Amniotic epithelial cell (primary cell): ENCODE data around the gene PDE8A.
"Not testable (repeated sequence)": the region's sequence is repeated elsewhere in the genome, so short reads cannot be mapped to it uniquely, and the experiment has no call there.

ENCODE experiments used
- DNase-seq: peaks from one replicate; pipeline ENCODE4 v3.0.0-alpha.2; 2010; ENCODE audit warnings: low read depth

PDE8A gene

DNA sequence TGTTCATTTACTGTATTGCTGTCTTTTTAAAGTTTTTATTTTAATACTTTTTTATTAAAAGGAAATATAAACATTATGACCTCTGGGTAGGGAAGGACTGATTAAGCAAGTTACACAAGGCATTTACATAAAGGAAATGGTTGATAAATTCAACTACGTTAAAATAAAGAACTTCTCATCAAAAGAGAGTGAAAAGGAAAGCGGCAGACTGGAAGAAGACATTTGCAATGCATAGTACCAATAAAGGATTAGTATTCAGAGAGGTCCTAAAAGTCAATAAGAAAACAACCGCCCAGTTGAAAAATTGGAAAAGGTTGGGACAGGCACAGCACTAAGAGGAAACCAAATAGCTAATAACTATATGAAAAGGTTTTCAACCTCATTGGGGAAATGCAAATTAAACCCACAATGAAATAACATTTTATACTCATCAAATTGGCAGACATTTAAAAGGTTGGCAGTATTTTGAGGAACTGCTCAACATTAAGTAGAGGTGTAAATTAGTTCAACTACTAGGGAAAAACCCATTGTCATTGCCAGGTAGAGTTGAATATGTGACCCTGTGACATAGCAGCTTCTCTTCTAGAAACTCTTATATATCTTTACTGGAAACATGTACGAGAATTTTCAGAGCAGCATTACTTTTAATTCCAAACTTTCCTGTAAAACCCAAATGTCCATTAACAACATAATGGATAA lies 9.5 kb downstream of the PDE8A start:
- DNase-seq = no peak

DNA sequence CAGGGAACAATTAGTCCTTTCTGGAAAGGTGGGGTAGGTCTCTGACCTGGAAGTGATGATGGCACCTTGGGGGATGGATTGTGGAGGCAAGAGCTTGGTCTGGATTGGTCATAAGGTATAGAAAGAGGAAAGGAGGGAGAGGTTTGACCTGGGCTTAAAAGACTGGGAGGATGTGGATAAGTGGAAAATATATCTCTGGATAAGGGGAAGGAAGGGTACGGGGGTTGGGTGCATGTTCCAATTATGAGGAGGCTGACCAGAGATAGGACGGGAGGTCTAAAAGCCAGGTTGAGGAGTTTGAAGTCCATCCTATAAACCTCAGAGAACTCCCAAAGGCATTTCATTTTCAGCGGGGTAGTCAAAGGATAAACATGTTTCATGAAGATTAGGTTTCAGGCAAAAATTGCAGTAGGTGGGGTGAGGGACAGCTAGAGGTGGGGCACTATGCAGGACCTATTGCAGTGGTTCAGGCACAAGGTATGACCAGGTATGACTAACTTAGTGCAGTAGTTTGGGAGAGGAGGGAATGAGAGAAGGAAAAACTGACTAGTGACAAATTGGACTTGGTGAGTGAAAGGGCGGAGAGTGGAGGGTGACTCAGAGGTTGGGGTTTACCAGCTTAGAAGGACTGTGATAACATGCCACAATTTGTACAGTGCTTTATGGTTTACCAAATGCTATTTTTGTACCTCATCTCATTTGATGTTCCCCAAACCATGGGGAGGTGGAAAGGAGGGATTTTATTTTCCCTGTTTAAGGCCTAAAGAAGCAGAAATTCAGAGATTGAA lies 10.7 kb downstream of the PDE8A start:
- peak; percentile 89 for DNase-seq

DNA sequence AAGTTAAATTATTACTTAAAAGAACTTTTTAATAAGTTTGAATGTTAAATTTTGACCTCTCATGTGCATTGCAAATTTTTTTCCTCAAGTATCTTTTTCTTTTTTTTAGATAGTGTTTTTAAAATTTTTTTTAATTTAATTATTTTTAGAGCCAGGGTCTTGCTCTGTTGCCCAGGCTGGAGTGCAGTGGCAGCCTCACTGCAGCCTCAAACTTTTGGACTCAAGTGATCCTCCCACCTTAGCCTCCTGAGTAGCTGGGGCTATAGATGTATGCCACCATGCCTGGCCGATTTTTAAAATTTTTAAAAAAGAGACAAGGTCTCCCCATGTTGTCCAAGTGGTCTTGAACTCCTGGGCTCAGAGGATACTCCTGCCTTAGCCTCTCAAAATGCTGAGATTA lies 14.4 kb downstream of the PDE8A start:
- DNase-seq = no peak

DNA sequence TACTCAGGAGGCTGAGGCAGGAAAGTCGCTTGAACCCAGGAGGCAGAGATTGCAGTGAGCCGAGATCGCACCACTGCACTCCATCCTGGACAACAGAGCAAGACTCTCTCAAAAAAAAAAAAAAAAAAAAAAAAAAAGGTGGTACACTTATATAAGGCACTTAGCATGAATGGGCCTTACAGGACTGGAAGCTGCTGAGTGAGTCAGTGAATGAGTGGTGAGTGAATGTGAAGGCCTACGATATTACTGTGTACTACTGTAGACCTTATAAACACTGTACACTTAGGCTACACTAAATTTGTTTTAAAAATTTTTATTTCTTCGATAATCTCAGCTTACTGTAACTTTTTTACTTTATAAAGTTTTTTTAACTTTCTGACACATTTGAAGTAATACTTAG lies 15.1 kb downstream of the PDE8A start:
- DNase-seq = not testable (repeated sequence)

DNA sequence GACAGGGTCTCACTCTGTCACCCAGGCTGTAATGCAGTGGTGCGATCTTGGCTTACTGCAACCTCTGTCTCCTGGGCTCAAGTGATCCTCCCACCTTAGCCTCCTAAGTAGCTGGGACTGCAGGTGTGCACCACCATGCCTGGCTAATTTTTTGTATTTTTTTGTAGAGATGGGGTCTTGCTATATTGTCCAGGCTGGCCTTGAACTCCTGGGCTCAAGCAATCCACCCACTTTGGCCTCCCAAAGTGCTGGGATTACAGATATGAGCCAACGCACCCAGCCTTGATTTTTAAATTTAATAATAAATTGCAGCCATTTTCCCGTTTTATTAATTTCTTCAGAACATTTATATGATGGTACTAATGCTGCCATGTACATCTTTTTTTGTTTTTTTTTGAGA lies 15.6 kb downstream of the PDE8A start:
- not testable (repeated sequence) for DNase-seq

DNA sequence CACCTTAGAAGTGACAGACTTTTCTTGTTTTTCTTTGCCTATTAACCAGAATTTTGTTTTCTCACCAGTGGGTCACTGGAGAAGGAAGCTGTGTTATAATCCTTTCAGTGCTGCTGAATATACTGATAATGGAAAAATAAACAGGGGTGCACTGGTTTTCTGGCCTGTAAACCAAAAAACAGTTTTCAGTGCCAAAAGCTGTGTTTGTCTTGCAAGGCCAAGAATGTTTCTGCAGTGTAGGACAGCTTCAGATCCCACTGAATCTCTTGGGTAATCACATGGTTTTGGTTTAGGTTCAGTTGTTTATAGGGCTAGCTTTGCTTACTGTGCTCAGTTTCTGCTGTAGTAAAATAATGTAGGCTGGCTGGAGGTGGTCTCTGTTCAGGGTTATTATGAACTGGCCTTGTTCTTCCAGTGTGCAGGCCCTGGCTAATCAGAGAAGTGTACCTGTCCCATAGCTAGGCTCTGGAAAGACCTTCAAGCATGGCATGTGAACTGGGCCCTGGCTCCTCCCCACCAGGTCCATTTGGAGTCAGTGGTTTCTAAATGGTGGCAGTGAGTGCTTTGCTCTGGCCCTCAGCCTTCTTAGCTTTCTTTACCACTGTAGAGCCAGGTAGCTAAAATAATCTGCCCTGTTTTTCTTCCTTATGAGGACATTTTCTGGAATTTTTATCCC lies 18.7 kb downstream of the PDE8A start:
- peak; percentile 40 for DNase-seq

DNA sequence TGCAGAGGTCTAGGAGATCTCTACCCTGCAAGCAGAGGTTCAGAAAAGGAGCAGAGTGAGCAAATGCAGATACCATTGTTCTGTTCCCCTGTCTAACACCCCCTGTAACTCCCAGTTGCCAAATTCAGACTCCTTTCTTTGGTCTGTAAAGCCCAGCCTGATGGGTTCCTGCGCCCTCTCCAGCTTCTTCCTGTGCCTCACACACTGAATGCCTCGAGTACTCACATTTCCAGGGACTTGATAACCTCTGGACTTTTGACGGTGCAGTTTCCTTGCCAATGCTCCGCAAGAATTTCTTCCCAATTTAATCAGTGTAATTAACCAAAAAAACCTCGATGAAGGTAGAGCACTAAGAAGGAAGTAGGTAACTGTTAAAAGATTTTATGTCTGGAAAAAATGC lies 19.3 kb downstream of the PDE8A start:
- DNase-seq = no peak

DNA sequence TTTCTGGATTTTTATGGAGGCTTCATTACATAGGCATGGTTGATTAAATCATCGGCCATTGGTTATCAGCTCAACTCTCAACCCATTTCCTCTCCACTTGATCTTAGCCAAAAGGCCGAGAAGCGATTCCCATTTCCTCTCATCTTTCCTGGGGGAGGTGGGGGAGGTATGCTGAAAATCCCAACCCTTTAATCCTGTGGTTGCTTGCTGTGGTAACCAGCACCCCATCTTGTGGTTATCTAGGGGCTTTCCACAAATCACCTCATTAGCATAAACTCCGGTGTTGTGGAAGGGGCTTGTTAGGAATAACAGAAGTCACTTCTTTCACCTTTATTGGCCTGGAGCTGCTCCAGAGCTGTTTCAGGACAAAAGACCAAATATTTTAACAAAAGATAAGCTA lies 20.9 kb downstream of the PDE8A start:
- peak; percentile 71 for DNase-seq

DNA sequence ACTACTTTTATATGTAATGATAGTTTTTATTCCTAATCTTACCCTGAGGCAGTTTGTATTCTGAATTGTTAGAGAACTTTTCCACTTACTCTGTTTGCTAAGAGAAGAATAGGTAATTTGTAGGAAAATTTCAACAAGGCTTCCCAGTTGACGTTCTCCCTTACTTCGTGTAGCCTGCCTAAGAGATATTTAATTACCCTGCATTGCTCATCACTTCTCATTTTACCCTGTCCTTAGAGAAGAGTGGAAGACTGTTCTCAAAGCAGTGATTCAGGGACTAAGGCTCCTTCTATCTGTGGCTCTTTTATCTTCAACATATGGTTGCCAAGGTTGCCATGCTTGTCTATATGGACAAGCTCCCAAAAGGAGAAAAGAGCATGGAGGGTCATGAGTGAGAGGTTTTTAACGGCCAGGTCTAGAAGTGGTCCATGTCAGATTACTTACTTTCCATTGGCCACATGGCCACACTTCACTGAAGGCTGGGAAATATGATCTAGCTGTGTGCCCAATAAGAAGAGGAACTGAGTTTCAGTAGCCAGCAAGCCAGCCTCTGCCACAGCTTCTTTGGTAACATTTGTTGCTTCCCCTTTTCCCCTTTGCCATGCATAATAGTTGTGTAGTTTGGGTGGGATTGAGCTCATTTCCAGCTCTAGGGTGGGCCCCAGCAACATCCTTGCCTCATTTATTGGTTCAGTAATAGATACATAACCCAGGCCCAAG lies 22.1 kb downstream of the PDE8A start:
- DNase-seq = no peak

DNA sequence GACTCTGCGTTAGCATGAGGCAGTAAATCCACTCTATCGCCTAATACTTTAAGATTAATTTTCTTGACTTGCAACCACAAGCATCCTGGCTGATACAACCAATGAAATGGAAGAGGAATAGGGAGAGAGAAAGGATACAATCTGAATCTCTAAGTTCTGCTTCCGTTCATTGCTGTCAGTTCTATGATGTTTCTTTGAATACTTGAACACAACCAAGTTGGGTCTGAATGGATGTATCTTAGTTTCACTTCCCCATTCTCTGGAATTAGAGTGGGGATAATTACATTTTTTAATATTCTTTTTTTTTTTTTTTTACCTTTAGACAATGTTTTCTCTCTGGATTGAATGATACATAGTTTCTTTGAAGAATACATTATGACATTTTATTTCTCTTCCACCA lies 22.9 kb downstream of the PDE8A start:
- DNase-seq = no peak

DNA sequence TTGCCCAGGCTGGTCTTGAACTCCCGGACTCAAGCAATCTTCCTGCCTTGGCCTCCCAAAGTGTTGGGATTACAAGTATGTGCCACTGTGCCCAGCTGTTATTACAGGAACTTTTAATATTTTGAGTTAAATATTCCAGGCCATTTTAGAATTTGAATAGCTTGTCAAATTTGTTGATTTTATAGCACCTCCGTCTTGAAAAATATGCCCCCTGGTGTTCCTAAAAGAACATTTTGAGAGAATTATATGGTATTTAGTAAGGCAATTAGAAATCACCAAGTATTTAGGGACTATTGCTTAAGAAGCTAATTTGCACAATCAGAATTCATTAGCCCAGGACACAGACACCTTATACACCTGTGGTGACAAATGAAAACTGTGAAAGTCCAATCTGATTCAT lies 23.7 kb downstream of the PDE8A start:
- DNase-seq = no peak

DNA sequence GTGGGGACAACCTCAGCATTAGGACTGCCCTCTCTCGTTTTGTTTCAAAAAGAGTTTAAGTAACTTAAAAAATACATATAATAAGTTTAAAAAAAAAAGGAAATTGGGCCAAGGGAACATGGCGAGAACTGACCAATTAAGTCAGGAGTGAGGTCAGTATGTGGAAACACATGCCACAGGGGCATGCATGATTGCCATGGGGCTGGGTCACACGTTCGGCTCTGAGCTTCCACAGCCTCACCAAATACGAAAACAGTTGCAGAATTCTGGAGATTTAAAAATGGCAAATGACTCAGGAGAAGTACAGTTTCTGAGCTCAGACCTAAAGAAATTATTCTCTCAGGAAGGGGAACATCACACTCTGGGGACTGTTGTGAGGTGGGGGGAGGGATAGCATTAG lies 24.1 kb downstream of the PDE8A start:
- DNase-seq = no peak

DNA sequence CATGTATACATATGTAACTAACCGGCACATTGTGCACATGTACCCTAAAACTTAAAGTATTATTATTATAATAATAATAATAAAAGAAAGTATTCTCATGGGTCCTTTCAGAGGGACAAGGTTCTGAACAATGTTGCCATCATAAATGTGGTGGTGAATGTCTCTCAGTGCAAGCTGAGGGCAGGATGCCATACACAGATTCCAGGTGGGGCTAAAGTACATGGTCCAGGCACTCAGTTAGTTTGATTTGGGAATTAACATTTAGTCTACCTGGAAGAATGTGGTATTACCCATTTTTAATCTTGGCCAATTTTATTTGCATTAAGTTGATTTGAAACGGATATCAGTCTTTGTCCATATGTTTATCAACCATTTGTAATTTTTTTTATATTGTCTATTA lies 24.5 kb downstream of the PDE8A start:
- no peak for DNase-seq

DNA sequence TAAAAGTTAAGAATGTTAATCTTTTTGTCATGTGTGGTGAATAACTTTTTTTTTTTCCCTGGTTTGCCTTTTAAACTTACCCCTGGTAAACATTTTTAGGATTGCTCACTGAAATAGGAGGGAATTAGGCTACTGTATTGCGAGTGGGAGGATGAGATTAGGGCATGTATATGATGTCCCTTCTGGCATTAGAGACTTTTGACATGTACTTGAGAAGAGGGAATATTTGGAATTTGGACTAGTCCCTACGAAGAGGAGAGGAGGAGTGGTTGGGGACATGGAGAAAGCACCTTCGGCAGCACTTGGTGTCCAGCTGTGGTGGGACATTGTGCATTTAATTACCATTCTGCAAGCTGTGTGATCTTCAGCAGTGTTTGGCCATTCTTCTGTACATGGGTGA lies 25.0 kb downstream of the PDE8A start:
- no peak for DNase-seq

DNA sequence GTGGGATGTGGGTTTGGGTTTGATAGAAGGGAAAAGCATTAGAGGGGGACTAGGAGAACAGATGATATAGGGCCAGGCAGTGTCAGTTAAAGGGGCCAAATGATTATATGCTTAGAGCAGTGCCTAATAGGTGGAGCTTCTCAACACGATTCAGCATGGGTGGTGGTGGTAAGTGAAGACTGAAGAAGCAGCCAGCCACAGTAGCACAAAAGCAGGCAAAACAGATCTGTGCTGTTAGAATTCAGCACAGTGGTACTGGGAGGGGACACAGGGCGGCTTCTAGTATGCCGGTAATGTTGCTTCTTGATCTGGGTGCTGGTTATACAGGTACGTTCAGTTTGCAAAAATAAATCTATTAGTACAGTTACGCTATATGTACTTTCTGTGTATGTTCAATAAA lies 25.5 kb downstream of the PDE8A start:
- DNase-seq = no peak

DNA sequence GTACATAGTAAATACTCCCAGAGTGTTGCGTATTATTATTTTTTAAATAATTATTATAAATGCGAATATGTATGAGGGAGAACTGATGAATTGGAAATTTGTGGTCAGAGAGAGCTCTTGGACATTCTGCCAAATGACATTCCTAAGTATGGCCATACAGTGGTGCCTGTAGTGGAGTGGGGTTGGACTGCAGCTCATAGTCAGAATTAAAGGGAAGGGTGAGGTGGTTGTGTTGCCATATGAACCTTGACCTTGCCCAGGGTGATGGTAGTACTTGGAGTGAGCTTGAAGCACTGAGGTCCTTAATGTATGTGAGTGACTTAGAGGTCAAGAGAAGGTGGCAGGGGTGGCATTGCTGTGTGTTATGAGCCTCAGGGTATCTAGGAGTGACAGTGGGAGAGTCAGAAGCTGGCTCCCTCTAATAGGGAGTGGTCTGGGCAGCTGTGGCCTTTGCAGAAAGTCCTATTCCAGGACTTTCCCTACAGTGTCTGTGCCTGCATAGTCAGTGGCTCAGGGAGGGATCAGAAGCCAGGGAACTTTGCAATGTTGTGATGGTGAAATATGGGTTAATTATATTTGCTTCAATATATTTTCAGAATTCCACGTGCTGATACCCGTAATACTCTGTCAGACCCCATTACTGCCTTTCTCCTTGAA lies 26.2 kb downstream of the PDE8A start:
- DNase-seq = no peak

DNA sequence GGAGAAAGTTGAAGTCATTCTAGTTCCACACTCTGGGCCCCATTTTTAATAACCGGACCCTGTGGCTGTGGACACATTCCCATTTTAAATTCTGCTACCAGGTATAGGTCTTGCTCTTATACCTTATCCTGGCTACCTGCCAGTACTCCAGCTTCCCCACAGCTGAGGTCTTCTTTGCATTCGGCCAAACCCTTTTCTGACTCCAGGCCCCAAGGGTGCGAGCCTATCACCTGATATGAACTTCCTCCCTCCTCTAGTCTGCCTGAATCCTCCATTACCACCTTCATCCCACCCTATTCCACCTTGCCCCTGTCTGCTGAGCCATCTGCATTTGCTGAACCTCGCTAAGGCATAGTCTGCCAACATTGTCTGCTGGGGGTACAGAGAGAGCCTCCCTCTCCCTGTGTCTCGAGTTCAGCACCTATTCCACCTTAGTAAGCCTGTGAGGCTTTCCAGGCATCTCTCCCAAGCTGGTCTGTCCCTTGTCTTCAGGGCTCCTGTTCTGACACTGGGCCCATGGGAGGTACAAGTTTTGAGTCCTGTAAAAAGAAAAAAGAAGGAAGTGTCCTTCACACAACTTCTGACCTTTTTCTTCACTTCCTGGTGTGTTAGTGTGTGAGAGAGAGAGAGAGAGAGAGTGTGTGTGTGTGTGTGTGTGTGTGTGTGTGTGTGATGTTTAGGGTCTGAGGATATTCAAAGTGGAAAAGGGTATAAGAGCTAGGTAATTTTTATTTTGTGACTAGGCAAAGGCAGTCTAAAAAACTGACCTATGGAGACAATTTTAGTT lies 27.0 kb downstream of the PDE8A start:
- no peak for DNase-seq

DNA sequence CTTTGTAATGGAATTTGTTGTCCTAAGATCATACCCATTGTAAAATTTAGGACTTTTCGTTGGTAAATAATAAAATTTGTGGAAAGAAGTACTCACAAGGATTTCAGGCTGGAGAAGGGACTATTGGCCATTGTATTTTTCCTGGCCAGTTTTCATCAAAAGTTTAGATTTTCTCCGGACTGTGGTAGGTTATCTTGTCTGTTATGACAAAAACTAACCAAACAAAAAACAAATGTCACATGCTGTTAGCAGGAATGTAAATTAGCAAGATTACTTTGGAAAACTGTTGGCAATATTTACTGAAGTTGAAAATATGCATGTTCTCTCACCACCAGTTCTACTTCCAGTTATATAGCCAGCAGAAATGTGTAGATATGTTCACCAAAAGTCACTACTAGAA lies 27.8 kb downstream of the PDE8A start:
- no peak for DNase-seq

DNA sequence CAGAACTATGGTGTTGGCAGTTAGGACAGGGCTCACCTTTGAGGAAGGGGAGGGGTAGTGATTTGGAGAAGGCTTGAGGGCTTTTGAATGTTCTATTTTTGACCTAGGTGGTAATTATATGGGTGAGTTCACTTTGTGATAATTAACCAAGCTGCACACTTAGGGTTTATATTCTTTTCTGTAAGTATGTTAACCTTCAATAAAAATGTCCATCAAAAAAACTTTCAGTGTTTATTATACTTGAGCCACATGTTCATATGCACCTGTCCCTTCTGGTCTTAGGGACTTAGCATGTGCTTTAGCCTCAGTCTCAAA lies 28.4 kb downstream of the PDE8A start:
- DNase-seq = no peak

DNA sequence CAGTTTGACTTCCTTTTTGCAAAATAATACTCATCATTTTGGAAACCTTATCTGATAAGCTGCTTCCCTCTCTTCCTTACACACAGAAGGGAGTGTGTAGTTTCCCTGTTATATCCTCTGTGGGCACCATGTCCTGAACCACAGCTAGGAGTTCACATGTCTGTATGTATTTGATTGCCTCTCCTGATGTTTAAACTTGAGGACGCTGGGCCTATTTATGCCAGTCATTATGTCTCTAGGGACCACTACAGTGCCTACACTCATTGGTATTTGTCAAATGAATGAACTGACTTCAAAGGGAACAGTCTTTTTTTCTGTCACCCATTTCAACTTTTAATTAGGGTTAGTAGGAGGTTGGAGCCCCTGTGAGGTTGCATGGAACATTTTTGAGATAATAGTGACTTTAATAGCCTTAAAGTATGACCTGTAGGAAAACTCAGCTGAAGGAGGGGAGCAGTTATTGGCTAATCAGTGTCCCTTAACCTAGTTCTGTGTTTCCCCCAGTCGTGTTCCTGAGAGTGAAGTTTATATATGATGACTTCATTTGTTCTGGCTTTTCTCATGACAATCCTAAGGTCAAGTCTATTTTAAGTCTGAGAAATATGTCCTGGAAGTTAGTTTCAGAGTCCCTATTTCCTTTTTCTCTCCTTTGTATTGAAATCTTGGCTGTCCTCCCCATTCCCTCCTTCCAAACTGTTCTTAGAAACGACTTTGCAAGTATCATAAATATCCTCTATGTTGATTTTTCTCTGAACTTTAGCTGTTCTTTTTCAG lies 28.9 kb downstream of the PDE8A start:
- DNase-seq = no peak

DNA sequence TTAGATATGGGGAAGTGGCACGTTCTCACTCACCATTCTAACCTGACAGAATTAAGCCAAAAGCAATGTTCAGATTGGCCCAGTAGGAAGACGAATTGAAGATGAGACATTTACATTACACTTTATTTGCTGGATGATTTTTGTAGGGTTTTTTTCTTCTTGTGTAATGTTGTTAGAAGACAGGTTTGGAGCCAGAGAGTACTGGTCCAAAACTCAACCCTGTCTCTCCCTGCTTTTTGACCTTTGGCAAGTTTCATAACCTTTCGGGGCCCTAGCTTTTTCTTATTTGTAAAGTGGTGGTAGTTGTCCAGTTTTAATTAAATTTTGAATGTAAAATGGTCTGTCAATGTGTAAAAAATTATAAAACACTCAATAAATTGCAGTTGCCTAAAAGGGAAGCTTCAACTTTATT lies 29.5 kb downstream of the PDE8A start:
- no peak for DNase-seq
